GM12874 (cell line): ENCODE results near the gene TNS3.
A peak's percentile ranks its signal among the peaks of the same experiment; 100 is the strongest.

Source experiments
- TF ChIP-seq, protein P1 (sequence below): IDR thresholded peaks from 2 replicates; pipeline ENCODE4 v1.5.1; 2011; ENCODE audit warnings: low read depth, mild to moderate bottlenecking, control low read depth, low read length, moderate library complexity; ENCODE audit not compliant: insufficient read depth

TNS3 gene

DNA sequence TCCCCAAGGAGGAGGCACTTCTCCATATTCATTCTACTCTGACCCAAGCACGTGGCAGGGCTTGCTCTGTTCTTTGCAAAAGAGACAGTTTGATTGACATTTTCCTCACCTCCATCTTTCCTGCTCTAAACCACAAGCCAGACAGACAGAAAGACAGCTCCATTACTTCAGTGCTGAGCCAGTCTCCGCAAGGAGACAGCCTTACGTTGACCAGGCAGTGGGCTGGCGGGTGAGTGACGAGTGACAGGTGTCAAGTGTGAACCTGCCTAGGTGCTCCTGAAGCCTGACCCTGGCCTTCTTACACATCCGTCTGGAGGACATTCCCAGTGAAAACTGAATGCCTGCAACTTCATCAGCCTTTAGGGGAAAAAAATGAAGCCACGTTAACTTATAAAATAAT, 314.6 kb downstream of the TNS3 start:
- TF ChIP-seq, protein P1, sequence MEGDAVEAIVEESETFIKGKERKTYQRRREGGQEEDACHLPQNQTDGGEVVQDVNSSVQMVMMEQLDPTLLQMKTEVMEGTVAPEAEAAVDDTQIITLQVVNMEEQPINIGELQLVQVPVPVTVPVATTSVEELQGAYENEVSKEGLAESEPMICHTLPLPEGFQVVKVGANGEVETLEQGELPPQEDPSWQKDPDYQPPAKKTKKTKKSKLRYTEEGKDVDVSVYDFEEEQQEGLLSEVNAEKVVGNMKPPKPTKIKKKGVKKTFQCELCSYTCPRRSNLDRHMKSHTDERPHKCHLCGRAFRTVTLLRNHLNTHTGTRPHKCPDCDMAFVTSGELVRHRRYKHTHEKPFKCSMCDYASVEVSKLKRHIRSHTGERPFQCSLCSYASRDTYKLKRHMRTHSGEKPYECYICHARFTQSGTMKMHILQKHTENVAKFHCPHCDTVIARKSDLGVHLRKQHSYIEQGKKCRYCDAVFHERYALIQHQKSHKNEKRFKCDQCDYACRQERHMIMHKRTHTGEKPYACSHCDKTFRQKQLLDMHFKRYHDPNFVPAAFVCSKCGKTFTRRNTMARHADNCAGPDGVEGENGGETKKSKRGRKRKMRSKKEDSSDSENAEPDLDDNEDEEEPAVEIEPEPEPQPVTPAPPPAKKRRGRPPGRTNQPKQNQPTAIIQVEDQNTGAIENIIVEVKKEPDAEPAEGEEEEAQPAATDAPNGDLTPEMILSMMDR, result no peak

DNA sequence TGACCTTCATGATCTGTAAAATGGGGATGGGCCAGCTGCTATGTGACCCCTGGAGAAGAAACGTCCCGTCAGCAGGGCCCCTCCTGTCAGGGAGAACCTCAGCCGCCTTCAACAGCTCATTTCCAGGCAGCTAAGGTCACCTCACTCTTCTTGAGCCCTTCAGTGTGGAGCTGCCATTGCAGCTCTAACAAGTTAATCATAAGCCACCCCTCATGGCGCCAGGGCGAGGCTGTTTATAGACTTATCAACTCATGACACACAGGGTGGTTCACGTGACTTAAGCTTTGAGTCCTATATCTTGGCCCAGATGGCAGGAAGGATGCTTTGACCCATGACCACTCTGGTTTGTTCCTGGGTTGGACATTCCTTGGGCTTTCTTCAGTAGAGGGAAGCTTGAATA, 315.1 kb downstream of the TNS3 start:
- TF ChIP-seq, protein P1, result no peak

DNA sequence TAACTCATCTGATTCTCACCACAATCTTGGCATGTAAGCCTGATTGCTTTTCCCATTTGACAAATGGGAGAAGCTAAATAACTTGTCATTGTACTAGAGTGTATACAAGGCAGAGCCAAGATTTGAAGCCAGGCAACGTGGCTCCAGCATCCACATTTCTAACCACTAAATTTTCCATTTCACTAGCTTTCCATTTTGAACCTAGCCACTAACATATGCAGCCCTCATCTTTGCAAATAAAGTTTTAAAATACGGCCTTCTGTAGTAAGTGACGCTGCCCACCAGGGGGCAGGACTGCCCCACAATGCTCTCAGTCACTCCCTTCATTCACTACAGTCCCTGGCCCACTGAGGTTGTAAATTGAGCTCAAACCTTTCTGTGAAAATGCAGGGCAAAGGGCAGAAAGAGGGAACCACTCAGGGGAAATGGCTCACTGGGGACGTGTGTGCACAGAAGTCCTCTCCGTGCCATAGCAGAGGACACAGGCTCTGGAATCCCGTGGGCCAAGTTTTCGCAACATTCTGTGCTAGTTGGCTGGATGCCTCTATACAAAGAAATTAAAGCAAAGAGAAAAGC, 315.7 kb downstream of the TNS3 start:
- TF ChIP-seq, protein P1, result peak; percentile 76

GRCh38 chr7:47265621-47266020, 316.3 kb downstream of the TNS3 start:
- TF ChIP-seq, protein P1, result no peak

DNA sequence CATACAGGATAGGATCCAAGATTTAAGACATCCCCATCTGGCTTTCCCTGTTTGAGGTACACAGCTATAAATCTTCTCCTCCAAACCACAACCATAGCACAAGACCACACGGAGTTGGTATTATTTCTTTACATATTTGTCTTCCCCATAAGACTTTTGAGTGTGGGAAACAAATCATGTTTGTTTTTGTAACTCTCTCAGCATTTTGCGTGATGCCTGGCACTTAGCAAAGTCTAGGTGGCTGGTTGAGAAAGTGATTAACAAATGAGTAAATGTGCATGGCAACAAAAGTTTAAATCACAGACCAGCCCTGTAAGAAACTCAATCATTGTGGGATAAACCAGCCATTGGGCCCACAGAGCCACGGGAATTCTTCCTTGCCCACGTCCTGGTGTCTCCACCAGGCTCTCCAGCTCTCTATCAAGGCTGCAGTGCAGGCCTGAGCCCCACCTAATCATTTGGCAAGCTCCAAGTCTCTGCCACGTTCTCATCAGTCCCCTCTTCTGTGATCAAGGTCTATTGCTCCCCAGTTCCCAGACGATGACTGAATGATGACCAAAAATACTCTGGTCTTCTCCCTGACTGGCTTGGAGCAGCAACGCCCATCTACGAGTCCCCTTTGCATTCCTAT, 317.8 kb downstream of the TNS3 start:
- TF ChIP-seq, protein P1, result no peak

DNA sequence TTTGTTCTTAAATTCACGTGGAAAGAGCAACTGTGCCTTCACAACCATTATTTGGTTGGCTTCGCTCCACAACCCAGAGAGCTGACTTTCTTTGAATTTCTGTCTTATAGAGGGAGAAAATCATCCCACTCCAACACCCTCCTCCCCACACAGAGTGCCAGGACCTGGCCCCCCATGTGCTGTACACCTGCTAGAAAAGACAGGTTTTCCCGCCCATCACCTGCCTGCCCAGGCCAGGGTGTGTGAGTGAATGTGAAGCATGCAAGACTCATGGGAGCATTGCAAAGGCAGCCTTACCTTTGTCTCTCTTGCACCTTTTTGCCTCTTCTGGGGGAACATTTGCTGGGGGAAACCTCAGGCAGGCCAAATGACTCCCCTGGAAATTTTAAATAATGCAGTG, 319.0 kb downstream of the TNS3 start:
- TF ChIP-seq, protein P1, result no peak

- TF ChIP-seq, protein P1, result no peak
Measured at GRCh38 chr7:47260270-47260669, 321.6 kb downstream of the TNS3 start.
